HG02623 (cell line): Measurements from ENCODE around the gene RER1.

Experiments used
- ATAC-seq: cut with Tn5 transposase; IDR thresholded peaks from one replicate; pipeline ENCODE4 v1.9.1; 2021; ENCODE audit warnings: moderate library complexity; ENCODE audit not compliant: unreplicated experiment

RER1 gene

GRCh38 chr1:2405588-2406295 lies 14.1 kb downstream of the RER1 start:
- ATAC-seq = no peak

DNA sequence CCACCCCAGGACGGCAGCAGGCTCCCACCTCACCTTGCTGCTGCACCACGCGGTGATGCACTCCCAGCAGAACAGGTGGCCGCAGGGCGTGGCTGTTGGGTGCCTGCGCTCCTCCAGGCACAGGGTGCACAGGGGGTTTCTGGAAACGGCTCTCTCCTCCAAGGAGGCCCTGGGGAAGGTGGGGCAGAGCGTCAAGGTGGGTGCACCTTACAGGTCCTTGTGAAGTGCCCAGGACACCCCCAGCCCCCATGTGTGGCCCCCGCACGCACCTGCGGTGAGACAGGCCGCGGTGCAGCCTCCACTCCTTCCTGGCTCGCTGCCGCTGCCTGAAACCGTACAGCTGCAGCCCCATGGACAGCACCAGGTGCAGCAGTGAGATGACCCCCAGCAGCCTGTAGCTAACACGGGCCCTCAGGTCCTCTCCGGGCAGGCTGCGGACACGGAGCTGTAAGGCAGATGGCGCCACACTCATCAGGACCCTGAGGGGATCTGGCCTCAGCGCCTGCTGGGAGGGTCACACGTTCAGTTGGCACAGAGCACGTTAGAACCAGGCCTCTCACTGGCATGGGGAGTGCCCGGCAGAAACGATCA lies 14.9 kb downstream of the RER1 start:
- ATAC-seq = no peak

DNA sequence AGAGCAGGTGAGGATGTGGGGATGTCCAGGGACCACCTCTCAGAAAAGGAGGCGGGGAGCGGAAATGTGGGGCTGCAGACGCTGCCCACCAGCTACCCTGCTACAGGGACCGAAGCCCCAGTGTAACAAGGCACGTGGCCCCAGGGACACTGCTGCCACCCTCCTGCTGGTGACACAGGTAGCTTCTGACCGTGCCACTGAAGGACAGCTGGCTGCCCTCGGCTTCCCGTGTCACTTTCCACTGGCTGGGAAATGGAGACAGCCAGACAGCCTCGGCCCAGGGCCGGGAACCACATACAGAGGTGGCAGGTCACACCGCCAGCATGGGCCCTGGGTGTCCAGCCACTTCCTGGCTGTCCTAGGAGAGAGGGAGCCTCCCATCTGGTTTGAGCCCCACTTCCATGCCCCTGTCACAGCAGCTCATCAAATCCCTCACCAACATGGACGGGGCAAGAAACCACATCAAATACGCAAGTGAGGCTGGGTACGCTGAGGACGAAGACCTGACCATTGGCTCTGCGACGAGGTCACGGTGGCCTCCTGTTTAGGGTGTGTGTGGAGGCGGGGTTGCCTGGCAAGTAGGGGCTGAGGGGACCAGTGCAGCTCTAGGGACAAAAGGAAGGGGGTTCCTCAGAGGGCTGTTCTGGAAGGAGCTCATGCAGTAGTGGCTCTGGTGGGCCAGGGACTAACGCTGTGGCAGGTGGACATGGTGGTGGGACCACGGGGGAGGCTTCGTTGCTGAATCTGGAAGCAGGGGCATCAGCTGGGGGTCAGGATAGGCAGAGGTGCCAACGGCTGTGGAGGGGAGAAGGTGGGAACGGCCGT lies 15.7 kb downstream of the RER1 start:
- ATAC-seq = no peak

DNA sequence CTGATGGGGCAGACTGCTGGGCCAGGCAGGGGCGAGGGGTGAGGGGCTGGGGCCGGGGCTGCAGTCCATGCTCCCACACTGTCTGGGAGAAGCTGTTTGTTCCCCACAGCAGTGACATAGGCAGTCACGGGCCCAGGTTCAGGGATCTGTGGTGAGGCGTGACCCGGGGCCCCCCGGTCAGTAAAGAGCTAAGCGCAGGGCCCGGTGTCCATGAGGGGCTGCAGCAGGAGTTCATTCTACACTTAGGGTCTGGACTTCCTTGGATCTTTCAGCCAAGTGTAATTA lies 16.3 kb downstream of the RER1 start:
- no peak for ATAC-seq

GRCh38 chr1:2408456-2408855 lies 16.8 kb downstream of the RER1 start:
- ATAC-seq = no peak

GRCh38 chr1:2408859-2409276 lies 17.2 kb downstream of the RER1 start:
- ATAC-seq = no peak

GRCh38 chr1:2409745-2410144 lies 18.1 kb downstream of the RER1 start:
- ATAC-seq = no peak

DNA sequence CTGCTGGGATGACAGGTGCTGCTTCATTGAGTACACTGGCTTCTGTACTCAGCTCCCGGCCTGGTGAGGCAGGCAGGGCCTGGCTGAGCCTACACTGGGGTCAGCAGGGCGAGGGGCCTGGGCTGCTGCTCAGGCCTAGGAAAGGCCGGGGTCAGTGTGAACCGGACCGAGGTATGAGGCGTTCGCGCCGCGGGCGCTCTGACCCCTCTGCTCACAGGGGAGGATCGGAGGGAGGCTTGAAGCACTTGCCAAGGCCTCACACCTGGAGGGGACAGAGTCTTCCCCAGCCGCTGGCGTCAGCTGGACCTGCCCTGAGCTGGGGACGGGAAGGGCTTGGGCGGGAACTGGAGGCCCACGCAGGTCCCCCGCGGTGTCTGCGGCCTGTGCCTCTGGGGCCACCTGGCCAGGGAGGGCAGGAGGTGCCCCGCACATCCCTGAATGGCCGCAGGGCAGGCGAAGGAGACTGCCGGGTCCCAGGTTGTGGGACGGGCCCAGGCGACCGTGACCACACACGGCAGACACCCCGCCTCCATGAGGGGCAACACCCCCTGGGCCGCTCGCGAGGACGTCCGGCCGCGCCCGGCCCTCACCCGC lies 20.3 kb downstream of the RER1 start:
- ATAC-seq = peak; percentile 21

- peak; percentile 81 for ATAC-seq
Observed at GRCh38 chr1:2412395-2412772, 20.7 kb downstream of the RER1 start, which contains the start of gene PEX10. Gene PEX10, minus strand, starts transcription at chr1:2412564. Its CDS starts 62 bp downstream, at chr1:2412502.

- peak; percentile 11 for ATAC-seq
Observed at GRCh38 chr1:2412773-2413494, 21.3 kb downstream of the RER1 start.

DNA sequence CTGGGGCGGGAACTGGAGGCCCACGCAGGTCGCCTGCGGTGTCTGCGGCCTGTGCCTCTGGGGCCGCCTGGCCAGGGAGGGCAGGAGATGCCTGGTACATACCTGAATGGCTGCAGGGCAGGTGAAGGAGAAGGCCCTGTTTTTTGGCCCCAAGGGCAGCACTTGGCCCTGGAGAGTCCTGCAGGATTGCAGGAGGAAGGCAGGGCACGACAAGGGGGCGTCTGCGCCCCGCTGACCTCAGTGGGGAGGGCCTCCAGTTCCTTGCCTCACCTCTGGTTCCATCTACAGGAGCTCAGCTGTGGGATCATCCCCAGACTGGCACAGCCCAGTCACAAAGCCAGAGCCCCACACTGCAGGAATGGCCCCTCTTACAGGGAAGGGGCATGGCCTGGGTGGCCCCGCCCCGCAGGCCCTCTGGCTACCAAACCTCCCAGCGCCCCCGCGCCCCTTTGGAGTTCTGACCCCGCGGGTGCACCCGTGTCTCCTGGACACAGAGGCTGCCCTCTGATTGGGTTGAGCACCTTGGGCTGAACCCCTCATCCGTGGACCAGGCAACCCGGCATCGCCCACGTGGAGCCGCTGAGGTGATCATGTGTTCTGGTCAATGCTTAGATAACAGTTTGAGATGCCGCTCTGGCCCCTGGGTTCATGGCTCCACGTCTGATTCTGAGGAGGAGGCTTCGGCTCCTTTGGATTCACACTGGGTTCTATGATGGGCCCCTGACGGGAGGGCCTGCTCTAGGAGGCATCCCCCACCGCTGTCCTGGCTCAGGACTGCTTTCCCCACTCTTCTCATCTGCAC lies 22.1 kb downstream of the RER1 start:
- ATAC-seq = no peak

- no peak for ATAC-seq
Observed at GRCh38 chr1:2414297-2414958, 22.8 kb downstream of the RER1 start.

GRCh38 chr1:2415337-2415736 lies 23.7 kb downstream of the RER1 start:
- ATAC-seq = no peak

DNA sequence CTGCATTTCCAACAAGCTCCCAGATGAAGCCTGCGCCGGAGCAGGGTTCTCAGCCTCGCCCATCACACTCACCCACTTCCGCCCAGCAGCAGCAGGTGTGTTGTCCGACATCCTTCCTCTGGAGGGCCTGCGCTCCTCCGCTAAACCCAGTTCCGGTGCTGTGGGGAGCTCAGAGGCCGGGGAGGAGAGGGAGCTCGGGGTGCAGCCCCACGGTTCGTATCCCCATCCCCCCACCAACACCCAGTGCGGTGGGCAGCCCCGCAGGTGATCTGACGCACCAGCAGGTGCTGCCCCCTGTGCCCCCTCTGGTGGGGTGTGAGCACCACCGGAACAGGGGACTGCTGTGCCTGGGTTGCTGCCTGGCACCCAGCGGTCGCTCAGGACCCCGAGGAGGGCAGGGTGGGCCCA lies 24.2 kb downstream of the RER1 start:
- no peak for ATAC-seq

DNA sequence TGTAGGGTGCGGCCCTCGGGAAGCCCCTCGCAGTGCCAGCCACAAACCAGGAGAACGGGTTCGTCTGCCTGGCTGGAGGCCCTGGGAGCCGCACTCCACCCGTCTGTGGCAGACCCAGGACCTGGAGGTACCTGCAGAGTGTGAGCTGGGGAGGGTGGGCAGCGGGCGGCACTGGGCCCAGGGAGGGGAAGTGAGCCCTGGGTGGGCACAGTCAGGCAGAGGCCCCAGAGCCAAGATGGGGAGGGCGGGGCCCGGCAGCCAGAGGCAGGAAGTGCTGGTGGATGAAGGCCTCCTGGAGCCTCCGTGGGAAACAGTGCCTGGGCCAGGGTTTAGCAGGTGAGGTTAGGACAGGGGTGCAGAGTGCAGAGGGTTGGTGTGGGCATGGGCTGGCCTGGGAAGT lies 24.8 kb downstream of the RER1 start:
- no peak for ATAC-seq

DNA sequence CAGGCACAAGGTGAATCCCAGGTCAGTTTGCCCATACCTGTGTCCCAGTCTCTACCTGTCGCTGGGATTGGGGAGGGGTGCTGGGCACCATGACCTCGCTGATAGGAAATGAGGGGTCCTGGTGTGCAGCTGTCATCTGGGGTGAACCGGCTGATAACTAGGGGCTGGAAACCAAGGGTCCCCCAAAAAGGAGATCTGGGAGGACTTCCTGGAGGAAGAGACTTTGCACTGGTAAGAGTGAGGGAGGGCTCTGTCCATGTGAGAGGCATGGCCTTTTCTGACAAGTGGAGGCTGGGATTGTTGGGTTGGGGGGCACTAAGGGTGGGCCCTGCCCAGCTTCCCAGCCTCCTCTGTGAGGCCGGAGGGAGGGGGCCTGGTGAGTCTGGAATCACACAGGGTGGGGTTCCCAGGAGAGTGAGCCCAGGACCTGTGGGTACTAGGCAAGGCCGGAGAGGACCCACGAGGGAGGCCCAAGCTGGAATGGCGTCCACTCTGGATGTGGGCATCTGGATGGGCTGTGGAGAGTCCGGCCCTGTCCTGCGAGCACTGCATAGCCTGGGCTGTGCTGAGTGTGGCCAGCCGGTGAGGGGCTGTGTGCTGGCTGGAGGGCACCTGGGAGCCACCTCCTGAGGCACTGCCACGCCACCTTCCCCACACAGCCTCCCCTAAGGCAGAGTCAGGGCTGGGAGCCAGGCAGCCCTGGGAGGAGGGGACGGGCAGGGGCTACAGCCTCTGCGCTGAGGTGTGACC lies 25.6 kb downstream of the RER1 start:
- no peak for ATAC-seq

DNA sequence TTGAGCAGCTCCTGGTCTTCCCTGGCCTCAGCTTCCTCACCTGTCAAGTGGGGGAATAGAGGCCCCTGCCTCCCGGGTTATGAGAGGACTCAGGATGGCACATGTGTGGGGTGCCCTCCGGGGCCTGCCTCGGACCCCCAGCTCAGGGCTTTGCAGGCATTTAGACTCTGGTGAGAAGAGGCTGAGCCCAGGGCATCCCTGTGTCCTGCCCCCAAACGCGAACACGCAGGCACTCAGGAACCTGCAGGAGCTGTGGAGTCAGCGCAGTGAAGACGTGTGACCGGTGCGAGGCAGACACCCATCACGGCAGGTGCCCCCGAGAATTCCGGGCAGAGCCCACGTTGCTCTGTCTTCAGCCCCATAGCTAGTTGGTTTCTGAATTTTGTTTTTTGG lies 26.2 kb downstream of the RER1 start:
- no peak for ATAC-seq

DNA sequence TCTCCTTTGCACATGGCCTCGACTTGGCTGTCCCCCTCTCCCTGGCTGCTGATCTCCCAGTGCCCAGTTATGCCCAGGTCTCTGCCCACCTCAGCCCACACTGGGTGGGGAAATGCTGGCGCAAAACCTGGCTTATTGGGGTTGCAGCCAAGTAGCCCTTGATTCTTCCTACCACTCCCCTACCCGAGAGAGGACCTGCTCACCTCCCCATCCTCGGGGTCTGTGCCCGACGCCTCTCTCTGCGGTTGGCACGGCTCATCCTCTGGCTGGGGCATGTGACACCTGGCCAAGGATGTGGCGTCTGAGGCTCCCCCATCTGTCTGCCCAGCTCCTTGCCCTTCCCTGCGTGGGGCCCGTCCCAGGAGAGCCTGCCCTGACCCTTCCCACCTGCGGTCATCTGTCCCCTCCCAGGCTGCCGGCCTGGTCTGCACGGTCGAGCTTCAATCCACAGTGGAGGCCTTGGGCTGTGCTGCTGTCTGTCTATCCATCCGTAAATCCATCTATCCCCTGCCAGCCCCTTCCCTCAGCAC lies 27.2 kb downstream of the RER1 start:
- ATAC-seq = no peak

DNA sequence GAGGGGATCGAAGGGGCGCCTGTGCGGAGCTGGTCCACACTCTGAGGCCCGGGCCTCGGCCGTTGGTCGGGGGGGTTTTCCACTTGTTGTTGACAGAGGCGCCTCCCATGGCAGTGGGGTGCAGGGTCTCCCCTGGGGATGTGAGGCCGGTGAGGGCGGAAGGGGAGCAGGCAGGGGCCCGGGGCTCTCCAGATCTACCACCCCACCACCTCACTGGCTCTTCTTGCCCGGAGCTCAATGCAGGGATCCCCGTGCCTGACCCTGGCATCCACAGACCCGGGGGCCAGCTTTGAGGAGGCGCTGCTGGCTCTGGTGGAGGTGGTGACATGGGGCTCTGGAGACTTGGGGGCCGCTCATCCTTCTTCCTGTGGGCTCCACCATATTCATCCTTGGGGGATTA lies 27.8 kb downstream of the RER1 start:
- ATAC-seq = no peak
